ENCODE data around the gene PAK6.

DNA sequence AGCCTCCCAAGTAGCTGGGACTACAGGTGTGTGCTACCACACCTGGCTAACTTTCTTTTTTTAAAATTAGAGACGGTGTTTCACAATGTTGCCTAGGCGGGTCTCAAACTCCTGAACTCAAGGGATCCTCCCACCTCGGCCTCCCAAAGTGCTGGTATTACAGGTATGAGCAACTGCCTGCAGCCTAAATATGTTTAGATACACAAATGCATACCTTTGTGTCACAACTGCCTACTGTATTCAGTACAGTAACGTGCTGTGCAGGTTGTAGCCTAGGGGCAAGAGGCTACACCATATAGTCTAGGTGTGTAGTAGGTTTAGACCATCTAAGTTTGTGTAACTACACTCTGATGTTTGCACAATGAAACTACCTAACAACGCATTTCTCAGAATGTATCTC is 9.5 kb upstream of the PAK6 start:
- TF ChIP-seq, protein P1, sequence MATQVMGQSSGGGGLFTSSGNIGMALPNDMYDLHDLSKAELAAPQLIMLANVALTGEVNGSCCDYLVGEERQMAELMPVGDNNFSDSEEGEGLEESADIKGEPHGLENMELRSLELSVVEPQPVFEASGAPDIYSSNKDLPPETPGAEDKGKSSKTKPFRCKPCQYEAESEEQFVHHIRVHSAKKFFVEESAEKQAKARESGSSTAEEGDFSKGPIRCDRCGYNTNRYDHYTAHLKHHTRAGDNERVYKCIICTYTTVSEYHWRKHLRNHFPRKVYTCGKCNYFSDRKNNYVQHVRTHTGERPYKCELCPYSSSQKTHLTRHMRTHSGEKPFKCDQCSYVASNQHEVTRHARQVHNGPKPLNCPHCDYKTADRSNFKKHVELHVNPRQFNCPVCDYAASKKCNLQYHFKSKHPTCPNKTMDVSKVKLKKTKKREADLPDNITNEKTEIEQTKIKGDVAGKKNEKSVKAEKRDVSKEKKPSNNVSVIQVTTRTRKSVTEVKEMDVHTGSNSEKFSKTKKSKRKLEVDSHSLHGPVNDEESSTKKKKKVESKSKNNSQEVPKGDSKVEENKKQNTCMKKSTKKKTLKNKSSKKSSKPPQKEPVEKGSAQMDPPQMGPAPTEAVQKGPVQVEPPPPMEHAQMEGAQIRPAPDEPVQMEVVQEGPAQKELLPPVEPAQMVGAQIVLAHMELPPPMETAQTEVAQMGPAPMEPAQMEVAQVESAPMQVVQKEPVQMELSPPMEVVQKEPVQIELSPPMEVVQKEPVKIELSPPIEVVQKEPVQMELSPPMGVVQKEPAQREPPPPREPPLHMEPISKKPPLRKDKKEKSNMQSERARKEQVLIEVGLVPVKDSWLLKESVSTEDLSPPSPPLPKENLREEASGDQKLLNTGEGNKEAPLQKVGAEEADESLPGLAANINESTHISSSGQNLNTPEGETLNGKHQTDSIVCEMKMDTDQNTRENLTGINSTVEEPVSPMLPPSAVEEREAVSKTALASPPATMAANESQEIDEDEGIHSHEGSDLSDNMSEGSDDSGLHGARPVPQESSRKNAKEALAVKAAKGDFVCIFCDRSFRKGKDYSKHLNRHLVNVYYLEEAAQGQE (IDR thresholded peaks at IDR 0.05; ENCODE audit: unreplicated experiment) = no peak
- TF ChIP-seq POLR2AphosphoS5 (IDR thresholded peaks at IDR 0.05; ENCODE audit: low read depth) (no peak), EZH2 (IDR thresholded peaks at IDR 0.05; ENCODE audit: low read depth, unreplicated experiment) (no peak)
- TF ChIP-seq, protein P2, sequence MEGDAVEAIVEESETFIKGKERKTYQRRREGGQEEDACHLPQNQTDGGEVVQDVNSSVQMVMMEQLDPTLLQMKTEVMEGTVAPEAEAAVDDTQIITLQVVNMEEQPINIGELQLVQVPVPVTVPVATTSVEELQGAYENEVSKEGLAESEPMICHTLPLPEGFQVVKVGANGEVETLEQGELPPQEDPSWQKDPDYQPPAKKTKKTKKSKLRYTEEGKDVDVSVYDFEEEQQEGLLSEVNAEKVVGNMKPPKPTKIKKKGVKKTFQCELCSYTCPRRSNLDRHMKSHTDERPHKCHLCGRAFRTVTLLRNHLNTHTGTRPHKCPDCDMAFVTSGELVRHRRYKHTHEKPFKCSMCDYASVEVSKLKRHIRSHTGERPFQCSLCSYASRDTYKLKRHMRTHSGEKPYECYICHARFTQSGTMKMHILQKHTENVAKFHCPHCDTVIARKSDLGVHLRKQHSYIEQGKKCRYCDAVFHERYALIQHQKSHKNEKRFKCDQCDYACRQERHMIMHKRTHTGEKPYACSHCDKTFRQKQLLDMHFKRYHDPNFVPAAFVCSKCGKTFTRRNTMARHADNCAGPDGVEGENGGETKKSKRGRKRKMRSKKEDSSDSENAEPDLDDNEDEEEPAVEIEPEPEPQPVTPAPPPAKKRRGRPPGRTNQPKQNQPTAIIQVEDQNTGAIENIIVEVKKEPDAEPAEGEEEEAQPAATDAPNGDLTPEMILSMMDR (conservative IDR thresholded peaks at IDR 0.05; ENCODE audit: low read depth in 2 of 2) = no peak

All from GM23338 (cell line).